ENCODE data around the gene GLS. TPM values are rescaled to one million over a fixed set of nuclear protein-coding genes. Genes with fewer than 3 reads are reported as not detected.

The GLS gene
- total RNA-seq, 4 donors from 2014 or later = 111 to 139 (median 129) TPM

- no peak for TF ChIP-seq CTCF (IDR thresholded peaks at IDR 0.05; ENCODE audit: low read depth)
These were observed 107.3 kb downstream of the GLS start for GRCh38 chr2:190987938-190988337.

DNA sequence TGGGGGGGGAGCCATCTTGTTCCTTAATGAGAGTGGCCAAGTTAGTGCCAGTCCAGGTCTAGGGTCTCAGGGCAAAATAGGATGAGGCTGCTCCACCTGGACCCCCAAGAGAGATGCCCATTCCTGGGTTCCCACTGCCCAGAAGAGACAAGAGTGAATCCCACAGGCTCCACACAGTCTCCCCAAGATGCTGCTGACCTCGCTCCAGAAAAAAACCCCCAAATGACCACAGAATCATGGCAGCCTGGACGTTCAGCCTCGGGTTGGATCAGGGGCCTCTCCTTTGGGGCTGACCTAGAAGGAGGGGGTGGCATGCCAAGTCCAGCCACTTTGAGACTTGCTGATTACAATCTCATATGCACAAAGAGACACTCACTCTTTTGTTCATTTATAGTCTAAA lies 108.3 kb downstream of the GLS start:
- no peak for TF ChIP-seq CTCF (IDR thresholded peaks at IDR 0.05; ENCODE audit: low read depth)

DNA sequence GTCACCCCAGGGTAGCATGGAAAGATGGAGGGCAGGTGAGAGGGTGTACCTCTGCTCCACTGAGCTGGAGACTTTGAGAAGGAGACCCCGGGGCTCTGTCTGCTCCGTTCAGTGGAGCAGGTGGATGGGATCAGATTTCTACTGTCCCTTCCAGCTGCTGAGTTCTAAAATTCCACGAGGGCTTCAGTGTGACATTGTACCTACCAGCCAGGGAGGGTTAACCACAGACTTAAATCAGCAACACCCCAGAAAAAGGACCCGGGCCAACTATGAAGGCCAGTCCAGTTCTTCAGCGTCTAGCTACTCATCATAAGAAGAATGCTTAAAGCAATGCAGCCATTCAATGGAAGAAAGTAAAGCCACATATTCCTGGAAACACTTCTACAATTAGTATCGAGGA lies 109.5 kb downstream of the GLS start:
- no peak for TF ChIP-seq CTCF (IDR thresholded peaks at IDR 0.05; ENCODE audit: low read depth)

DNA sequence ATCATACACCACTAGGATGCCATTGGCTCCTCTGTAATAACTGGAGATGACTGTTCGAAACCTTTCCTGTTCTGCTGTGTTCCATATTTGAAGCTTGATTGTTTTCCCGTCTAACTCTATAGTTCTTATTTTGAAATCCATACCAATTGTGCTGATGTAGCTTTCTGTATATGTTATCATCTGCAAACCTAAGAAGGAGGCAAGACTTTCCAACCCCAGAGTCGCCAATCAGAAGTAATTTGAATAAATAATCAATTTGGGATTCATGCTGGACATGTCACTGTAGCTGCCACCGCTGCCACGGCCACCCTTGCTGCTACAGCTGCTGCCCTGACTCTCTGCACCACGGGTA lies 112.6 kb downstream of the GLS start:
- TF ChIP-seq CTCF (IDR thresholded peaks at IDR 0.05; ENCODE audit: low read depth) = no peak

DNA sequence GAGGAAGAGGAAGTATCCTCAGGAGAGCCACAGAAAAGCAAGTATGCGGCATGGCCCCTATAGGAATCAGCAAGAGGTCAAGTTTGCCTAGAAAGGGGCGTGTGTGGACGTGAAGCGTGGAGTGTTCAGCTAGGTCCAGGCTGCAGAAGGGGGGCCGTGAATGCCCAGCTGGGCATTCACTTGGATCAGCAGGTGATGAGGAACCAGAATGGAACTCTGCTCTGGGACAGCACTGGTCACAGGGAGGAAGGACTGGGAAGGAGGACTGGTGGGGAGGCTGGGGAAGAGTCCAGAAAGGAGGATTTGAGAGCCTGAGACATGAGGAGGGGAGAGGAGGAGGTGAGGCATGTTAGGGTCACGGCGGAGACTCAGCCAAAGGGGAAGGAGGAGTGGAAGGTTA lies 113.5 kb downstream of the GLS start:
- TF ChIP-seq CTCF (IDR thresholded peaks at IDR 0.05; ENCODE audit: low read depth) = no peak

GRCh38 chr2:190996338-190996946 lies 115.8 kb downstream of the GLS start:
- TF ChIP-seq CTCF (IDR thresholded peaks at IDR 0.05; ENCODE audit: low read depth) = no peak

- TF ChIP-seq CTCF (IDR thresholded peaks at IDR 0.05; ENCODE audit: low read depth) = no peak
These were observed 116.3 kb downstream of the GLS start for GRCh38 chr2:190996947-190997346.

All from subcutaneous adipose tissue (tissue), 4 donors.